Esophagus squamous epithelium (tissue), 5 donors: ENCODE data around the gene SPON1. TPM values are rescaled to one million over a fixed set of nuclear protein-coding genes. Genes with fewer than 3 reads are reported as not detected.
A peak's percentile ranks its signal among the peaks of the same experiment; 100 is the strongest.

ENCODE experiments used
- DNase-seq: peaks from one replicate; lab custom pipeline; 2025; lab: John Stamatoyannopoulos, UW
- H3K27ac ChIP-seq, 4 donors: fragments of 200-600 bp; sonication (generic); one replicate each; pipeline ENCODE4 v1.5.1; 2016 to 2019; ENCODE audit warnings: mild to moderate bottlenecking in 1 of 4
- H3K27me3 ChIP-seq, 4 donors: fragments of 200-600 bp; sonication (generic); 1 replicate in 3 of 4; 2 replicates in 1 of 4; pipeline versions ENCODE4 v1.5.1 to v1.6.0; 2017 to 2021; ENCODE audit warnings: antibody characterized with exemption in 1 of 4
- H3K36me3 ChIP-seq, 3 donors: fragments of 200-600 bp; sonication (generic); one replicate each; pipeline ENCODE4 v1.5.1; 2016 to 2019
- H3K4me1 ChIP-seq, 3 donors: fragments of 200-600 bp; sonication (generic); one replicate each; pipeline ENCODE4 v1.5.1; 2017 to 2019
- H3K4me3 ChIP-seq, 4 donors: fragments of 200-600 bp; sonication (generic); 1 replicate in 3 of 4; 2 replicates in 1 of 4; pipeline ENCODE4 v1.5.1; 2016 to 2019; ENCODE audit warnings: mild to moderate bottlenecking in 2 of 4, moderate library complexity in 1 of 4
- H3K9me3 ChIP-seq, 3 donors: fragments of 200-600 bp; sonication (generic); one replicate each; pipeline ENCODE4 v1.5.1; 2016 to 2019
- POLR2A ChIP-seq, 4 donors: fragments of 450-650 bp; IDR thresholded peaks; one replicate each; pipeline ENCODE4 v1.6.1; 2017; ENCODE audit warnings: antibody characterized with exemption in 4 of 4, mild to moderate bottlenecking in 4 of 4, moderate library complexity in 3 of 4
- WGBS, 2 donors: methylation state at CpG; one replicate each; pipeline ENCODE4 v1.1.5; 2018; 5-methylcytosine and 5-hydroxymethylcytosine counted together
- intact Hi-C: fragments of 100-400 bp; cut with DNase I; formaldehyde crosslinking; loops from one replicate; pipeline ENCODE4 v1.15.0; 2022
- total RNA-seq, 4 donors: library from RNA; depleted of rRNA; stranded (reverse); fragments of >200 nt; gene quantifications; one replicate each; pipeline ENCODE4 v1.1.0, GENCODE V29; 2016
- TF ChIP-seq, protein P1 (sequence below), 6 experiments: fragments of 450-650 bp in 4 of 6; fragments of 200-600 bp in 2 of 6; sonication (generic) in 2 of 6; IDR thresholded peaks; one replicate each; pipeline ENCODE4 v1.5.1; 2016 to 2019; ENCODE audit warnings: antibody characterized with exemption in 6 of 6, mild to moderate bottlenecking in 4 of 6, moderate library complexity in 4 of 6
- donor health status: DM: yes; HTN: yes; CAD: no.

The SPON1 gene
- total RNA-seq, 4 donors from 2014 or later = 1.6 to 44.4 (median 6.5) TPM

DNA sequence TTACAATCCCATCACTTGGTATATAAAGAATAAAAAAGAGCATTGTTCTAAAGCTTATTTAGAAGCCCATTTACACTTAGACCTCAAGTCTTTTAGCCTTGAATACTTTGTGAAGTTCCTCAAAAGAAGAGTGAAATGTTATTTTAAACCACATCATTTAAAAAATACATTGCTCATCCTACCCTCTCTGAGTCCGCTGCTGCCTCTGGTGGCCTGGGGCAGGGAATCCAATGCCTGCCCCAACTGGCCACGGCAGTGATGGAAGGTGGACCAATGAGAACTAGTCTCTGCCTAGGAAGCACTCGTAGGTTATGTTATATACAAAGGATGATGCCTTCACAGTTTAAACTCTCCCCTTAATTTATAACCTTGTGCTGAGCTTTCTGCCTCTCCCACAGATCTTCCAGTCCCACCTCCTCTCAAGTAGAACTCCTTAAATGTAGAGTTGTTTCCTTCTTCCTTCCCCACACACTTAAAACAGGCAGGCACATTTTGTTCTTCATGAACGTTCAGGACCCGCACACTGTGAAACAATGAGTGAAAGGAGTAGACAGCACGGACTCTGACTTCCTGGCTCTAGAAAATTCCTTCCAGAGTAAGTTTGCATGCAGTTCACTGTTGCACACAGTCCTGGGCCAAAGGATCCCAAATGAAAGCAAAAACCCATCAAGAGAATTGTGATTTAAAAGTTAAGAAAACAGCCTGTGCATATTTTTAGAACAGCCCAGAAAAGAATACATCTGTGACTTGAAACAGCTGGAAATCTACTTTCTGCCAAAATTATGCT lies 228.7 kb downstream of the SPON1 start:
- Histone ChIP-seq H3K36me3 (no peaks in the 10 kb centered on the region), H3K4me3 (no peak overlapping the region), H3K27me3 (peaks cover 0 to 3% (median 0%) of the 10 kb centered on the region in 4 donors), H3K9me3 (no peaks in the 10 kb centered on the region), H3K4me1 (peaks cover 0 to 24% (median 0%) of the 10 kb centered on the region in 3 donors), H3K27ac (peak overlapping the region; percentile 45 to 74 (median 70))
- 59 to 69% methylated on average over 6 of the region's 6 CpGs for WGBS, 2 donors
- TF ChIP-seq, protein P1, sequence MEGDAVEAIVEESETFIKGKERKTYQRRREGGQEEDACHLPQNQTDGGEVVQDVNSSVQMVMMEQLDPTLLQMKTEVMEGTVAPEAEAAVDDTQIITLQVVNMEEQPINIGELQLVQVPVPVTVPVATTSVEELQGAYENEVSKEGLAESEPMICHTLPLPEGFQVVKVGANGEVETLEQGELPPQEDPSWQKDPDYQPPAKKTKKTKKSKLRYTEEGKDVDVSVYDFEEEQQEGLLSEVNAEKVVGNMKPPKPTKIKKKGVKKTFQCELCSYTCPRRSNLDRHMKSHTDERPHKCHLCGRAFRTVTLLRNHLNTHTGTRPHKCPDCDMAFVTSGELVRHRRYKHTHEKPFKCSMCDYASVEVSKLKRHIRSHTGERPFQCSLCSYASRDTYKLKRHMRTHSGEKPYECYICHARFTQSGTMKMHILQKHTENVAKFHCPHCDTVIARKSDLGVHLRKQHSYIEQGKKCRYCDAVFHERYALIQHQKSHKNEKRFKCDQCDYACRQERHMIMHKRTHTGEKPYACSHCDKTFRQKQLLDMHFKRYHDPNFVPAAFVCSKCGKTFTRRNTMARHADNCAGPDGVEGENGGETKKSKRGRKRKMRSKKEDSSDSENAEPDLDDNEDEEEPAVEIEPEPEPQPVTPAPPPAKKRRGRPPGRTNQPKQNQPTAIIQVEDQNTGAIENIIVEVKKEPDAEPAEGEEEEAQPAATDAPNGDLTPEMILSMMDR (IDR thresholded peaks at IDR 0.05) = no peak
- TF ChIP-seq POLR2A (IDR thresholded peaks at IDR 0.05) = no peak
- DNase-seq = no peak
- intact Hi-C loops = no loop called here

DNA sequence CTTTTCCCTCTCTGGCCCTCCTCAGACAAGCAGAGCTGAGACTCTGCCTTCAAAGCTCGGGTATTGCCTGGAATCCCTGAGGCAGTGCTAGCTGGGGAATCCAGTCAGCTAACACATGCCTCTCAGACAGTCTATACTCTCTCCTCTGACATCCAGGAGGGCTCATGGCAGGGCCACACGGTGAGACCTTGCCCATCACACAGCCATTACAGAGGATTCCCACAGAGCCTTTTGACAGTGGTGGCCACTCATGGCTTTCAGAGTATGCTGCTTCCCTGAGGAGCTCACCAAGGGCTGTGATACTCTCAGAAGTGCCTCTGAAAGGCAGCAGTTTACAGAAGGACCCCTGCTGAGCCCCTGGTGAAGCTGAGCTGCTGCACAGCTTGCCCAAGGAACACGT lies 231.1 kb downstream of the SPON1 start:
- no peak for TF ChIP-seq POLR2A (IDR thresholded peaks at IDR 0.05)
- TF ChIP-seq, protein P1 (IDR thresholded peaks at IDR 0.05) = no peak
- no peaks in the 10 kb centered on the region for H3K36me3 ChIP-seq
- H3K4me1 ChIP-seq = peaks cover 0 to 21% (median 0%) of the 10 kb centered on the region in 3 donors
- DNase-seq = no peak
- H3K9me3 ChIP-seq = no peaks in the 10 kb centered on the region
- intact Hi-C loops = no loop called here
- no peak overlapping the region for H3K4me3 ChIP-seq
- 43 to 60% methylated on average over 2 to 3 of the region's 3 CpGs for WGBS, 2 donors
- peaks cover 0 to 3% (median 0%) of the 10 kb centered on the region in 4 donors for H3K27me3 ChIP-seq
- no peak overlapping the region for H3K27ac ChIP-seq

DNA sequence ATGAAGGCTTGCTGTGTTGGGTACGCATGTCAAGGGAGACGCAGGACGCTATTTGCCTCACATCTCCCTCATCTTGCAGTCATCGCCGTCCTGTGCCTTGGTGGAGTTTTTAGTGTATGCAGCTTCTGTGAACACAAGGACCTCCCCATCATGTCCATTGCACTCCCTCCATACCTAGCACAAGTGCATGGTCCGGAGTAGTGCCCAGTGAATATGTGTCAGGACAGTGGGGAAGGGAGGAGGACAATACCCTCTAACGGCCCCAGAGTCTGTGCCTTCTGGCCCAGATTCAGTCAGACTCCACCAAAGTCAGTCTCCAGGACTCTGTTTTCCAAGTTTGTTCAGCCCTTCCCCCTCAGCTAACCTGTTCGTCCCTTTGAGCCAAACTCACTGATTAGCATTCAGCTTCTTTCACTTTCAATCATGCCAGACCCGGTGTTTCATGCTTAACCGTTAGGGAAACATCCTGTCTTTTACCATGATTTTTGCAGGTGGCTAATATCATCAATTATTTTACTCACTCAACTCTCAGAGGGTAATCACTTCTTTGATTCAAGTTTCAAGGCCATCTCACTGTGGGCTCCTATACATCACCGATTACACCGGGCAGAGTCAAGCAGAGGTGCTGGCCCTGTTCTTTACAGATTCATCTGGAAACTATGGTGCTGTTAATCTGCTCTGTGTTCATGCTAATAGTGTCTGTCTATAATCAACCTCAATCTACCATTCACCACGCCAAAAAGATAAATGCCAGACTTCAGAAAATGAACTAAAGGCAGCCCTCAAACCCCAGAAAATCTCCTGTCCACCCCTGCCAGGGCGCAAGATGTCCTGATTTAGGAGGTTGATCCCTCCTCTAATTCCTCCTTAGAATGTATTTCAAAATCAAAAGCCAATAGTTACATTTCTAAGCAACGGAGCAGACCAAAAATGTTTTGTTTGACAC lies 240.0 kb downstream of the SPON1 start:
- Histone ChIP-seq H3K4me3 (no peak overlapping the region), H3K27ac (no peak overlapping the region), H3K36me3 (no peaks in the 10 kb centered on the region), H3K27me3 (no peaks in the 10 kb centered on the region), H3K4me1 (no peaks in the 10 kb centered on the region), H3K9me3 (no peaks in the 10 kb centered on the region)
- TF ChIP-seq, protein P1 (IDR thresholded peaks at IDR 0.05) = no peak
- TF ChIP-seq POLR2A (IDR thresholded peaks at IDR 0.05) = no peak
- WGBS, 2 donors = 66 to 68% methylated on average over 15 of the region's 15 CpGs
- no peak for DNase-seq
- intact Hi-C loops = no loop called here

DNA sequence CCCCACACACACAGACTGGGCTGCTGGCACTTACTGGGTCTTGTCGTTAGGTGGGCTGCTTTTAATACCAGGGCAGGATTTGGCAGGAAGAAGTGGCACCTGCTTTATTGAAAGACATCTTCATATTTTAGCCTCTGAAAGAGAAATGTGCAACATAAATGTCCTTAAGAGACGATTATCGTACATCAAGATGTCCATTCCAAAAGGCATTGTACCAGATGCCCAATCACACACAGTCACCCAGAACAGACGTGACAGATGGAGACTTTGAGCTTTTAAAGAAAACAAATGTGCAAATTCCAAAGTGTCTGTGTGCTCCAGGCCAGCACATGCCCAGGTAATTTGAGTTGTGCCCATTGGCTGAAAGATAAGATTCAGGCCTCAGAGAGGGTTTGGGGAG lies 240.8 kb downstream of the SPON1 start:
- no peak for DNase-seq
- Histone ChIP-seq H3K4me3 (no peak overlapping the region), H3K4me1 (no peaks in the 10 kb centered on the region), H3K27me3 (no peaks in the 10 kb centered on the region), H3K9me3 (no peaks in the 10 kb centered on the region), H3K36me3 (no peaks in the 10 kb centered on the region), H3K27ac (no peak overlapping the region)
- intact Hi-C loops = no loop called here
- 58 to 67% methylated on average over 4 of the region's 4 CpGs for WGBS, 2 donors
- TF ChIP-seq, protein P1 (IDR thresholded peaks at IDR 0.05) = no peak
- no peak for TF ChIP-seq POLR2A (IDR thresholded peaks at IDR 0.05)

DNA sequence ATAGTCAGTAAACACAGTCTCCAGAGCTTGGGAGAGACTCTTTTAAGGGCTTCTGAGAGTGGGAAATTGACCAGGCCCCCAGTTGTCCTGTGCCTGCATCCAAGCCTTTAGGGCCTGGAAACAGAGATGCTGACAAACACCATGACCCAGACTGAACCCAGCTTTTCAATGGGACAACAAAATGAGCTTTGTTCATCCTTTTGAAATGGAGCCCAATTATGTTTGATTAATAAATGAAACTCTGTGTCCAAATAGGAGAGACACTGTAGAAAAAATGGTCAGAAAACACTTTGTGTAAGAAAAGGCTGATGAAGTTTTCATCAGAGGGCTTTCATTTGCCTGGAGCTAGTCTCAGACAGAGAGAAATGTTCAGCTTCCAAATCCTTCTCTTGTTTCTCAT lies 250.5 kb downstream of the SPON1 start:
- intact Hi-C loops = no loop called here
- TF ChIP-seq, protein P1 (IDR thresholded peaks at IDR 0.05) = no peak
- no peak for TF ChIP-seq POLR2A (IDR thresholded peaks at IDR 0.05)
- Histone ChIP-seq H3K4me1 (no peaks in the 10 kb centered on the region), H3K27ac (no peak overlapping the region), H3K9me3 (no peaks in the 10 kb centered on the region), H3K4me3 (no peak overlapping the region), H3K36me3 (no peaks in the 10 kb centered on the region), H3K27me3 (no peaks in the 10 kb centered on the region)
- DNase-seq = no peak
